ENCODE data around the gene LCN6.

The LCN6 gene

DNA sequence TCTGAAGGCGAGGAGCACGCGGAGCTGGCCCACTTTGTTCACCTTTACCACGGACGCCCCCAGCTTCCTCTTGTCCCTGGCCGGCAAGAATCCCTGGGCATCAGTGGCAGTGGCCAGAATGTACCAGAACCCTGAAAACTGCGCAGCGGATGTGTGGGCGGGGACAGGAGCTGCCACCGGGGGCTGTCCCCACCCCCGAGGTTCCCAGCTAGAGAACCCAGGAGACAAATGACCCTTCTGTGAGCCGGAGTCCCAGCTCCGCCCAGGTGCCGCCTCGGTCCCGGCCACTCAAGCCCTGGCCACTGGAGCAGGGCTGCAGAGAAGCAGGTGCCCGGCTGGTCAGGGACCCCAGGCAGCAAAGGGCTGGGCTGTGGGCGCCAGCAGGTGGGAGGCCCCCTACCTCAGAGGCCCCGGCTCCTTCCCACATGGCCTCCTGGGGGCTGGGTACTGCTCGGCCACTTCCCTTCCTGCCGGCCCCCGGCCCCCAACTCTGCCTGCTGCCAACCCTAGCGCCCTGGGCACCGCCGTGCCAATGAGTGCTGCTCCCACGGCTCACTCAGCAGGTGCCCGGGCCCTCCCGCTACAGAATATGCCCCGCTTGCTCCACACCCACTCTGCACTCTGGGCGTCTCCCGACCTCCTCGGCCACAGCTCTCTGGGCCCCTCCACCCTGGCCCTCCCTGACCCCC, 6.3 kb downstream of the LCN6 start:
- no peak for DNase-seq

DNA sequence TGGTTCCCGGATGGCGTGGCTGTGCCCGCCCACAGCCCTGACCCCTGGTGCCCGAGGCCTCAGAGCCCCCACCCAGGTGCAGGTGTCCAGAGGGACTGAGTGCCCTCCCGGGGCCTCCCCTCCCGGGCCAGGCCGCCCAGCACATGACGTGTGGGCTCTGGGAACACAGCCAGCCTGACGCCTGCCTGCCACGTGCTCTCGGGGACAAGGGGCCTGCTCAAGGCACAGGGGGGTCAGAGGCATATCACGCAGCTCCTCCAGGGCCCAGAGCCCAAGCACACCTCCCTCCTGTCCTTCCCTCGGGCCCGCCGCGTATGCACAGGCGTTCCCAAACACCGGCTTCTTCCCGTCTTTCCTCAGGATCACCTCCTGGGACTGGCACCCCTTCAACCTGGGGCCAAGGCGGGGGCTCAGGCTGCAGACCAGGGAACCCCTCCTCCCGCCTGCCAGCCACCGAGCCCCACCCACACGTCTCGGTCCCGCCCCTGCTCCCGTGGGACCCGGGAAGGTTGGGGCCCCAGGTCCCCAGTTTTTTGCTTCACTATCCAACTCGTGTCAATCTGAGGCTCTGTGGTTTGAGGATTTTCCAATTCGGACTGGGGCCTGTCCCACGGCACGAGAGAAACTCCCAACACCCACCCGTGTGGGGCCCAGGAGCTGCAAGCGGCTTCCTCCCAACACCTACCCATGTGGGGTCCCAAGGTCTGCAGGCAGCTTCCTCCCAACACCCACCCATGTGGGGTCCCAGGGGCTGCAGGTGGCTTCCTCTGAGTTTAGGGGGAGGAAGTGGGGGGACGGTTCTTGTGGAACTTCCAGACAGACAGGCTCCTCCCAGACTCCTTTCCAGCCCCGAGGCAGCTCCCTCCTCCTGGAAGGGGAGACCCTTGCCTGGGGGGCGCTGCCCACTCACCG, 7.1 kb downstream of the LCN6 start:
- DNase-seq, result no peak

GRCh38 chr9:136740491-136740890, 7.8 kb downstream of the LCN6 start:
- no peak for DNase-seq

DNA sequence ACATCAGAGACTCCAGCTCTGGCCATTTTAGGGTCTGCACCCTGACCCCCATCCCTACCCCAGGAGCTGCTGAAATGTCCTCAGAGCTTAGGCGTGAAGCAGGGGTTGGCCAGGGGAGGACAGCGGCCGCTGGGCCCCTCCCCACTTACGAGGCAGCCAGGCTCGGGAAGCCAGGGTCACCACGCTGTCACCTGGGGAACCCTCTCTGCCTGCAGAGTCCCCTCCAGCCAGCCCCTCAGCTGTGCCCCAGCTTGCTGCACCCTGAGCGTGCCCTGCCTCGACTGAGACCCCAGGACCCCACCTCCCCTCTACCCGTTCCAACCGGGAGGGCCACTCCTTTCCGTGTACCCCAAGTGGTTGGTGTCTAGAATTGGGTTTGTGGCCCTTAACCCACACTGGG, 8.3 kb downstream of the LCN6 start:
- DNase-seq, result no peak

DNA sequence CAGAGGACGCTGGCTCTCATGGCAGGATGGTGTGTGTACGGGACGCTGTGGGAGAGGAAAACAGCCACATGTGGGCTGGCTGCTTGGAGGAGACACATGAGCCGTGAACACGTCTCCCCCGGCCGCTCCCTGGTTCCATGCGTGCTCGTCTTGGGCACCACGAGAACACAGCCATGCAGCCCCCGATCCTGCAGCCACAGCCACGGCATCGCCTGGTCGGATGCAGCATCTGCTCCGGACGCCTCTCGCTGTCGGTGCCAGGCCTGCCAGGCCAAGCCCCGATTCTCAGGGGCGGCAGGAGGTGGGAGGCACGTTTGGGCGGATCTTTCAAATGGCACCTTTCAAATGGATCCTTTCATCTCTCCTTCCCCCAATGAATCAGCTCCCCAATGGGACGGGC, 8.8 kb downstream of the LCN6 start:
- DNase-seq, result no peak

DNA sequence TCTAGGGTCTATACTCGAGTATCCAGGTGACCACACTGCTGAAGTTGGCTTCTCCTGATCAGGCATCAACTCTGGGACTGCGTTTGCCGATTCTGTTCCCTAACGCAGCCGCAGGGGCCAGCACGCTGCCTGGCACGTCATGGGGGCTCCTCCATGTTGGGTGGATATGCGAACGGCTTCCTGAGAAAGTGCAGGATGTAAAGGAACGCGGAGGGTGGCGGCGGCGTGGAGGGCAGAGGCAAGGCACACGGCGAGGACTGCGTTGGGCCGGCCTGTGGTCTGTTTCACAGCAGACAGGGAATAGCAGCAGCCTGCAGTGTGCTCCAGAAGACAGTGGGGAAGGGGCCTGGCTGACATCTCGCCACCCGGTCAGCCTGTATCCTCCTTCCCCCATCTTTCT, 9.4 kb downstream of the LCN6 start:
- no peak for DNase-seq

DNA sequence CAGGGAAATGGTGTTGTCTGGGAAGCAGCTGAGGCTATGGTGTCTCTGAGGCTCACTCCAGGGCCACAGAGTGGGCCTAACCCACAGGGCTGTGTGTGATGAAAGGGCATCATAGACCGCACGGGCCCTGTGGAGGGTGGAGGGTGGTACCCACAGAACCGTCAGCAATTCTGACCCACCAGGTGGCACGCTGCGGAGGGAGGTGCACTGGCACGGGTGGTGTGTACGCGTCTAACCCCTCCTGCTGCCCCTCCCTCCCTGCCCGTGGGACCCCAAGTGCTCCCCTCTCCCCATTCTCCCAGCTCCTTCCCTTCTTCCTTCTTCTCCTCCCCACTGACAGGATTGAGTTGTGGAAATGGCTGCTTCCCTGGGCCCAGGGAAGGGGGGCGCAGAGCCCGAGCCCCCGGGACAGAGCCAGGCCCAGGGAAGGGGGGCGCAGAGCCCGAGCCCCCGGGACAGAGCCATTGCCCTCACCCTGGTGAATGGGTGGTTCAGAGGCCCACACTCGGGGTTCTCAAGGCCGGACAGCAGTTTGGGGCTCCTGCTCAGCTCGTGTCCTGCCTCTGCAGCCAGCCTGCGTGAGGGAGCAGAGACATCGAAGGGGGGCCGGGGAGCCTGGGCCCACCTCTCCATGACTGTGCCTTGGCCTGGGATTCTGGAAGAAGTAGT, 12.4 kb downstream of the LCN6 start:
- DNase-seq, result no peak

- DNase-seq, result no peak
Measured at GRCh38 chr9:136734837-136735496, 13.4 kb downstream of the LCN6 start.

- DNase-seq, result no peak
Measured at GRCh38 chr9:136733611-136734010, 14.7 kb downstream of the LCN6 start.

DNA sequence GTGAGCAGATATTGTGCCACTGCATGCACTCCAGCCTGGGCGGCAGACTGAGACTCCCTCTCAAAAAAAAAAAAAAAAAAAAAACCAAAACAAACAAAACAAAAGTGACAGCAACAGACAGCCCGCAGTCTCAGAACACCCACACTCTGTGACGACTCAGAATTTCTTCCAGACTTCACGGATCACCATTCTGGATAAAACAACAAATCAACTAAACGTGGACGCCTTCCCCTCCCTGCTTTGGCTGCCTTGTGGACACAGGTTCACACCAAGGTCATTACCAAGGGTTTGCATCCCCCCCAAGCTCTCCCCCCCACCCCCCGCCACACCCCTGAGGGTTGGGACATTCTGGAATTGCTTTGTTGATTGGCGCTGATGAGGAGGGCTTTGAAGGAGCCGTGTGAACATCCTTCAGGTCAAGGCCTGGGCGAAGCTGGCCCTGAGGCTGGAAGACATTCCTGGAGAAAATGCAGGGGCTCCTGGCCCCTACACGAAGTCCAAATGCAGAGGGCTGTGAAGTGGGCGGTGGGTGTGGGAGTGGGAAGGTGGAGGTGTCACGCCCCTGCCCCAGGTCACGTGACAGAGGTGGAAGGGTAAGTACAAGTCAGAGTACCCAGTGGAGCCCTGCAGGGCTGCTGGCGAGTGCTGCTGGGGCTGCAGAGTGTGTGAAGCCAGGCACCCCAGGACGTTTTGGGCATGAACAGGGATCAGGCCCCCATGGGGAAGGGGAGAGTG, 15.7 kb downstream of the LCN6 start:
- DNase-seq, result no peak

- no peak for DNase-seq
Measured at GRCh38 chr9:136729926-136730325, 18.4 kb downstream of the LCN6 start.

- DNase-seq, result no peak
Measured at GRCh38 chr9:136729144-136729543, 19.2 kb downstream of the LCN6 start.

DNA sequence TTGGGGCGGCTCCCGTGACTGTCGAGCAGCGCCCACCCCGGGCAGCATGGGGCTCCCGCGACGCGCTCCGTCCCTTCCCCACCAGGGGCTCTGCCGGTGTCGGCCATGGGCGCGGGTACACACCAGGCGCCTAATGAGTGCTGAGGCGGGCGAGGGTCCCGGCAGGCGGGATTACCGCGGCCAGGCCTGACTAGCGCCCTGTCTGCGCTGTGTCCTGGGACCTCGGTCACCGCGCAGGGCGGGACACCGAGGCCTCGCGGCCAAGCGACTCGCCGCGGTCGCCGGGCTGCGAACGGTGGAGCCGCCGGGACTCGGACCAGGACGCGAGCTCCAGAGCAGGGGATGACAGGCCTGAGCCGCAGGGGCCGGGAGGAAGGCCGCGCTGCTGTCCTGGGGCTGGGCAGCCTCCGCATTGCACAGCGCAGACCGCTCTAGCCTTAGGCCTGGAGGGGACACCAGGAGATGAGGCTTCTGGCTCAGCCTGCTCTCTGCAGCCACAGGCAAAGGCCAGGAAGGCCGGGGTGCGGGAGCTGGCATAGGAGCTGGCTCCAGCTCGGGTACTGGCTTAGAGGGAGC, 19.7 kb downstream of the LCN6 start:
- DNase-seq, result no peak

- peak; percentile 72 for DNase-seq
Measured at GRCh38 chr9:136728080-136728547, 20.2 kb downstream of the LCN6 start.

DNA sequence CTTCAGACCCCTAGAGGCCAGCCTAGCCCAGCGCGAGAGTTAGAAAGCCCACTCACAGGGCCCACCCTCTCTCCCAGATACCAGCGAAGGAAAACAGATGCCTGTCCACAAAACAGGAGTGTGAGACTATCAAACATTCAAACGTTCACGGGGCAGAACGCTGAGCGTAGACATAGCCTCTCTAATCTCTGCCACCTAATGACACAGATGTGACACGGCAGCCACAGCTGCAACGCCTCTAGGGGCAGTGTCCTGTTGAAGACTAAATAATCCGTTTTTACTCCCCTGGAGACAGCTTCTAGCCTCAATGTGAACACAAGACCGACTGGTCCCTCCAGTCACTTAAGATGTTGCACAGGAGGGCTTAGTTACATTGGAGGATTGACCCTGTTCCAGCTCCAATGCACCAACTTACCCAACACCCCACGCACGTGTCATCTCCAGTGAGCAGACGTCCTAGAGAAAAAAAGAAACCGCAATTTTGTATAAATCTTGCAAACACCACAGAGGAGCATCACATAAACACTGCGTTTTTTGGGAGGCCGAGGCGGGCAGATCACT, 21.6 kb downstream of the LCN6 start:
- DNase-seq, result no peak

- DNase-seq, result no peak
Measured at GRCh38 chr9:136726118-136726517, 22.2 kb downstream of the LCN6 start.

DNA sequence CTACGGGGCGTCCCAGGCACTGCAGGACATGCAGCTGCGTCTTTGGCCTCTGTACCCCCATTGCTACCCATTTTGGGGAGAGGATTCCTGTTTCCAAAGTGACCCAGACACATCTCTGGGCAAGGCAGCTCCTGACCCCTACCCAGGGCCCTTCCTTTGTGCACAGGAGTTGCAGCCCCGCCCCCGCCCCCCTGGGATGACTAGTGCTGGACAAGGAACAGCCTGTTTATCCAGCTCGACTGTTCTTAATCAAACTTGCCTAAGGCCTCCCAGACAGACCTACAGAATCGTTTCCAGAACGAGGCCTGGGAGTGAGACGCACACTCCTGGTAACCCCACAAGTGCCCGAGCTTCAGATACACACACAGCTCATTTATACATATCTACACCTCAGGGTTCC, 22.7 kb downstream of the LCN6 start:
- no peak for DNase-seq

GRCh38 chr9:136724772-136725171, 23.6 kb downstream of the LCN6 start:
- DNase-seq, result no peak

- DNase-seq, result no peak
Measured at GRCh38 chr9:136723989-136724388, 24.3 kb downstream of the LCN6 start.

GRCh38 chr9:136723362-136723976, 24.9 kb downstream of the LCN6 start:
- DNase-seq, result no peak

- DNase-seq, result no peak
Measured at GRCh38 chr9:136722969-136723356, 25.4 kb downstream of the LCN6 start.

Measured in NCI-H226 (cell line).